Measurements from ENCODE around the gene PEMT. TPM values are rescaled to one million over a fixed set of nuclear protein-coding genes. Genes with fewer than 3 reads are reported as not detected.

Gene PEMT
- total RNA-seq, 2 donors from 2014 or later: 38.3 to 52.7 TPM

GRCh38 chr17:17556671-17557070 lies 34.8 kb downstream of the PEMT start:
- Histone ChIP-seq H3K9me3 (ENCODE audit: control insufficient read depth, low read length) (no peaks in the 10 kb centered on the region), H3K4me1 (ENCODE audit: control insufficient read depth, insufficient read depth, low read length) (no peaks in the 10 kb centered on the region), H3K36me3 (ENCODE audit: control insufficient read depth, insufficient read depth, low read length) (no peaks in the 10 kb centered on the region), H3K27me3 (ENCODE audit: control insufficient read depth, insufficient read depth, low read length, poor library complexity, severe bottlenecking) (no peaks in the 10 kb centered on the region), H3K9ac (ENCODE audit: extremely low read depth, low read length, poor library complexity, severe bottlenecking) (no peak overlapping the region), H3K27ac (ENCODE audit: low read depth, low read length) (no peak overlapping the region), H3K4me3 (ENCODE audit: low read length) (no peak overlapping the region)
- WGBS, 2 experiments (ENCODE audit: insufficient coverage in 1 of 2, insufficient read length in 1 of 2): 76 to 91% methylated on average over 4 of the region's 4 CpGs
- DNase-seq: no peak
- no peak overlapping the region for H3K4me3 Mint-ChIP-seq
- no peaks in the 10 kb centered on the region for H3K27me3 Mint-ChIP-seq (ENCODE audit: insufficient read depth)
- H3K9me3 Mint-ChIP-seq: no peaks in the 10 kb centered on the region
- no peaks in the 10 kb centered on the region for H3K4me1 Mint-ChIP-seq
- H3K27ac Mint-ChIP-seq: no peak overlapping the region
- H3K36me3 Mint-ChIP-seq (ENCODE audit: low read depth): no peaks in the 10 kb centered on the region
- TF ChIP-seq CTCF (conservative IDR thresholded peaks at IDR 0.05): no peak

GRCh38 chr17:17555906-17556305 lies 35.6 kb downstream of the PEMT start:
- Histone ChIP-seq H3K27ac (ENCODE audit: low read depth, low read length) (no peak overlapping the region), H3K36me3 (ENCODE audit: control insufficient read depth, insufficient read depth, low read length) (no peaks in the 10 kb centered on the region), H3K4me1 (ENCODE audit: control insufficient read depth, insufficient read depth, low read length) (no peaks in the 10 kb centered on the region), H3K4me3 (ENCODE audit: low read length) (no peak overlapping the region), H3K27me3 (ENCODE audit: control insufficient read depth, insufficient read depth, low read length, poor library complexity, severe bottlenecking) (no peaks in the 10 kb centered on the region), H3K9me3 (ENCODE audit: control insufficient read depth, low read length) (no peaks in the 10 kb centered on the region), H3K9ac (ENCODE audit: extremely low read depth, low read length, poor library complexity, severe bottlenecking) (no peak overlapping the region)
- no peak for TF ChIP-seq CTCF (conservative IDR thresholded peaks at IDR 0.05)
- WGBS, 2 experiments (ENCODE audit: insufficient coverage in 1 of 2, insufficient read length in 1 of 2): 95 to 96% methylated on average over 8 of the region's 8 CpGs
- no peaks in the 10 kb centered on the region for H3K4me1 Mint-ChIP-seq
- no peak for DNase-seq
- no peaks in the 10 kb centered on the region for H3K36me3 Mint-ChIP-seq (ENCODE audit: low read depth)
- no peak overlapping the region for H3K27ac Mint-ChIP-seq
- H3K4me3 Mint-ChIP-seq: no peak overlapping the region
- no peaks in the 10 kb centered on the region for H3K27me3 Mint-ChIP-seq (ENCODE audit: insufficient read depth)
- no peaks in the 10 kb centered on the region for H3K9me3 Mint-ChIP-seq

GRCh38 chr17:17555151-17555550 lies 36.4 kb downstream of the PEMT start:
- WGBS, 2 experiments (ENCODE audit: insufficient coverage in 1 of 2, insufficient read length in 1 of 2): 91 to 95% methylated on average over 8 to 9 of the region's 9 CpGs

More at GRCh38 chr17:17555151-17555550, 36.4 kb downstream of the PEMT start:
- H3K4me3 Mint-ChIP-seq: no peak overlapping the region
- H3K27me3 Mint-ChIP-seq (ENCODE audit: insufficient read depth): no peaks in the 10 kb centered on the region
- DNase-seq: no peak
- H3K36me3 ChIP-seq (ENCODE audit: control insufficient read depth, insufficient read depth, low read length): no peaks in the 10 kb centered on the region
- no peaks in the 10 kb centered on the region for H3K9me3 ChIP-seq (ENCODE audit: control insufficient read depth, low read length)
- no peaks in the 10 kb centered on the region for H3K36me3 Mint-ChIP-seq (ENCODE audit: low read depth)
- H3K27me3 ChIP-seq (ENCODE audit: control insufficient read depth, insufficient read depth, low read length, poor library complexity, severe bottlenecking): no peaks in the 10 kb centered on the region
- H3K4me1 Mint-ChIP-seq: no peaks in the 10 kb centered on the region
- no peak overlapping the region for H3K27ac ChIP-seq (ENCODE audit: low read depth, low read length)
- no peak overlapping the region for H3K4me3 ChIP-seq (ENCODE audit: low read length)
- no peaks in the 10 kb centered on the region for H3K4me1 ChIP-seq (ENCODE audit: control insufficient read depth, insufficient read depth, low read length)
- H3K27ac Mint-ChIP-seq: peak overlapping the region; percentile 36
- H3K9ac ChIP-seq (ENCODE audit: extremely low read depth, low read length, poor library complexity, severe bottlenecking): no peak overlapping the region
- TF ChIP-seq CTCF (conservative IDR thresholded peaks at IDR 0.05): no peak
- H3K9me3 Mint-ChIP-seq: no peaks in the 10 kb centered on the region
